H1 (cell line): Measurements from ENCODE around the gene TMEM30A.

ENCODE experiments used
- CREB1 ChIP-seq: IDR thresholded peaks from 2 replicates; pipeline ENCODE4 v1.6.1; 2012; ENCODE audit warnings: inconsistent platforms
- CTCF ChIP-seq, 3 experiments: IDR thresholded peaks; 1 replicate in 2 of 3; 2 replicates in 1 of 3; pipeline versions ENCODE4 v1.5.1 to v1.6.1; 2011; ENCODE audit warnings: low read length in 3 of 3, mild to moderate bottlenecking in 3 of 3, inconsistent platforms in 2 of 3, low read depth in 1 of 3, moderate library complexity in 1 of 3; ENCODE audit not compliant: insufficient read depth in 1 of 3; ENCODE audit errors: control extremely low read depth in 1 of 3
- EGR1 ChIP-seq: IDR thresholded peaks from 2 replicates; pipeline ENCODE4 v1.6.1; 2011; ENCODE audit warnings: low read depth, low read length, borderline replicate concordance
- EZH2 ChIP-seq: fragments of 200-600 bp; sonication (generic); IDR thresholded peaks from 2 replicates; pipeline ENCODE4 v1.7.1; 2012; ENCODE audit warnings: low read depth, mild to moderate bottlenecking, moderate library complexity, low read length, inconsistent platforms; ENCODE audit not compliant: severe bottlenecking
- POLR2A ChIP-seq, 2 experiments: IDR thresholded peaks; 1 replicate in 1 of 2; 2 replicates in 1 of 2; pipeline ENCODE4 v1.6.1; 2011; ENCODE audit warnings: low read depth in 2 of 2, low read length in 2 of 2, mild to moderate bottlenecking in 2 of 2; ENCODE audit errors: control extremely low read depth in 1 of 2
- POLR2AphosphoS5 ChIP-seq: IDR thresholded peaks from 2 replicates; pipeline ENCODE4 v1.6.1; 2011; ENCODE audit warnings: low read depth, low read length
- RAD21 ChIP-seq, 2 experiments: IDR thresholded peaks in 1 of 2; conservative IDR thresholded peaks in 1 of 2; 2 replicates each; pipeline ENCODE4 v1.6.1; 2011; ENCODE audit warnings: low read depth in 2 of 2, low read length in 2 of 2, improper control_type of control experiment in 1 of 2, inconsistent platforms in 1 of 2, mild to moderate bottlenecking in 1 of 2, moderate library complexity in 1 of 2
- SUZ12 ChIP-seq: fragments of 200-600 bp; sonication (generic); IDR thresholded peaks from 2 replicates; pipeline ENCODE4 v1.6.1; 2012; ENCODE audit warnings: mild to moderate bottlenecking, inconsistent platforms, low read length, moderate library complexity, mixed read lengths

DNA sequence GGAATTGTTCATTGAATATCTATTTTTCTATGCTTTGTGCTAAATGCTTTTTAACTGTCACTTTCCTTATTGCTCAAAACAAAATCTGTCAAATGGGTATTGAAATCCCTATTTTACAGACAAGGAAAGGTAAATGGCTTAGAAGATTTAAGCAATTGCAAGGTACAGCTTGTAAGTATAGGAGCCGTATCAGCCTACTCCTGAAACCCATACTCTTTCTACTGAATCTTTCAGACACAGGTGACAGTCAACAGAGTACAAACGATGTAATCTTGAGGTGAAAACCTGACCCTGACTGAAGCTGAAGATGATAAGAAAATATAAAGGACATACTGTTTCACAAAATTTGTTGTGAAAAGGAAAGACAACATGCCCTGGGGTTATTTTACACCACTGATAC, 34.0 kb downstream of the TMEM30A start:
- TF ChIP-seq CTCF (IDR thresholded peaks at IDR 0.05; ENCODE audit: control extremely low read depth in 1 of 3, insufficient read depth in 1 of 3, low read depth in 1 of 3, low read length in 3 of 3) (no peak), EGR1 (no peak), EZH2 (no peak), RAD21 (IDR thresholded peaks at IDR 0.05 in 1 of 2, conservative IDR thresholded peaks at IDR 0.05 in 1 of 2; ENCODE audit: low read depth in 2 of 2, low read length in 2 of 2) (no peak), SUZ12 (no peak), POLR2A (IDR thresholded peaks at IDR 0.05; ENCODE audit: control extremely low read depth in 1 of 2, low read depth in 2 of 2, low read length in 2 of 2) (no peak), POLR2AphosphoS5 (no peak), CREB1 (no peak)
